Common myeloid progenitor, CD34-positive (primary cell): Measurements from ENCODE around the gene DOK3.

Experiments
- CTCF ChIA-PET: fragments of 350-600 bp; sonication (Branson Sonifier 250); formaldehyde crosslinking; loops from one replicate; lab custom pipeline; 2021; ENCODE audit warnings: antibody characterized with exemption; lab: Charles Lee
- POLR2A ChIA-PET: fragments of 350-600 bp; sonication (Branson Sonifier 250); formaldehyde crosslinking; loops from one replicate; lab custom pipeline; 2021; ENCODE audit warnings: antibody characterized with exemption; lab: Charles Lee
- DNase-seq, 3 donors: peaks; one replicate each; pipeline versions ENCODE4 v3.0.0 to v3.0.0-alpha.2; 2013
- H3K27ac ChIP-seq, 2 experiments: 1 replicate in 1 of 2; 2 replicates in 1 of 2; pipeline ENCODE4 v1.7.0; 2013; ENCODE audit warnings: inconsistent platforms in 2 of 2, low read length in 2 of 2, mild to moderate bottlenecking in 2 of 2, low read depth in 1 of 2, moderate library complexity in 1 of 2; ENCODE audit not compliant: severe bottlenecking in 2 of 2, insufficient read depth in 1 of 2, poor library complexity in 1 of 2
- H3K27me3 ChIP-seq, 5 experiments: replicated peaks in 2 of 5; 1 replicate in 3 of 5; 2 replicates in 2 of 5; pipeline versions ENCODE4 v1.6.1 to v1.7.0; 2013; ENCODE audit warnings: low read length in 4 of 5, mild to moderate bottlenecking in 2 of 5, moderate library complexity in 2 of 5, inconsistent platforms in 1 of 5; ENCODE audit not compliant: insufficient read depth in 5 of 5, control insufficient read depth in 4 of 5
- H3K36me3 ChIP-seq, 4 experiments: 1 replicate in 2 of 4; 2 replicates in 2 of 4; pipeline versions ENCODE4 v1.6.1 to v1.7.0; 2013; ENCODE audit warnings: low read length in 3 of 4, control low read depth in 1 of 4, mild to moderate bottlenecking in 1 of 4; ENCODE audit not compliant: control insufficient read depth in 4 of 4, insufficient read depth in 4 of 4
- H3K4me1 ChIP-seq, 4 experiments: 1 replicate in 3 of 4; 2 replicates in 1 of 4; pipeline versions ENCODE4 v1.6.1 to v1.7.1; 2013; ENCODE audit warnings: low read length in 3 of 4, mild to moderate bottlenecking in 3 of 4, control low read depth in 1 of 4, inconsistent platforms in 1 of 4, moderate library complexity in 1 of 4; ENCODE audit not compliant: control insufficient read depth in 4 of 4, insufficient read depth in 4 of 4; ENCODE audit errors: control extremely low read depth in 1 of 4
- H3K4me3 ChIP-seq, 7 experiments: 1 replicate in 4 of 7; 2 replicates in 3 of 7; pipeline versions ENCODE4 v1.5.1 to v1.7.0; 2013; ENCODE audit warnings: mild to moderate bottlenecking in 7 of 7, low read length in 6 of 7, moderate library complexity in 6 of 7, inconsistent platforms in 2 of 7, low read depth in 2 of 7, control low read depth in 1 of 7; ENCODE audit not compliant: insufficient read depth in 4 of 7, control insufficient read depth in 1 of 7; ENCODE audit errors: extremely low read depth in 1 of 7
- H3K9me3 ChIP-seq, 5 experiments: 1 replicate in 4 of 5; 2 replicates in 1 of 5; pipeline versions ENCODE4 v1.6.1 to v1.7.1; 2013; ENCODE audit warnings: low read length in 4 of 5, mild to moderate bottlenecking in 2 of 5, inconsistent platforms in 1 of 5, low read depth in 1 of 5, moderate library complexity in 1 of 5; ENCODE audit not compliant: control insufficient read depth in 4 of 5, insufficient read depth in 2 of 5; ENCODE audit errors: control extremely low read depth in 1 of 5
- WGBS: methylation state at CpG from one replicate; pipeline ENCODE4 v1.1.5; 2013; ENCODE audit not compliant: insufficient coverage; 5-methylcytosine and 5-hydroxymethylcytosine counted together

The DOK3 gene

DNA sequence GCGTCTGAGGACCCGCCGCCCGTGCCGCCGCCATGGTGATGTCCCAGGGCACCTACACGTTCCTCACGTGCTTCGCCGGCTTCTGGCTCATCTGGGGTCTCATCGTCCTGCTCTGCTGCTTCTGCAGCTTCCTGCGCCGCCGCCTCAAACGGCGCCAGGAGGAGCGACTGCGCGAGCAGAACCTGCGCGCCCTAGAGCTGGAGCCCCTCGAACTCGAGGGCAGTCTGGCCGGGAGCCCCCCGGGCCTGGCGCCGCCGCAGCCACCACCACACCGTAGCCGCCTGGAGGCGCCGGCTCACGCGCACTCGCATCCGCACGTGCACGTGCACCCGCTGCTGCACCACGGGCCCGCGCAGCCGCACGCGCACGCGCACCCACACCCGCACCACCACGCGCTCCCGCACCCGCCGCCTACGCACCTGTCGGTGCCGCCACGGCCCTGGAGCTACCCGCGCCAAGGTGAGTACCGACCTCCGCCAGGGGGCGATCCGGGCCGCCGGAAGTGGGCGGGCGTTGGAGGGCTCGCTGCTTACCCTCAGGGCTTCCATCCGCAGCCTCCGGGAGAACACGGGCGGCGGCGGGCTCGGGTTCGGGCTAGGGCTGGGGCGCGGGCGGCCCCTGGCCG is 54.5 kb downstream of the DOK3 start:
- H3K4me3 ChIP-seq = peak overlapping the region; percentile 68 to 87 (median 77)
- DNase-seq = peak; percentile 84 to 87 (median 86)
- peaks cover 0 to 40% (median 39%) of the 10 kb centered on the region in 4 experiments for H3K4me1 ChIP-seq
- peak overlapping the region in 1 of 2 experiments; percentile 68 for H3K27ac ChIP-seq
- H3K36me3 ChIP-seq = peaks cover 2 to 17% (median 5%) of the 10 kb centered on the region in 4 experiments
- 0% methylated on average over 57 of the region's 80 CpGs for WGBS
- no peaks in the 10 kb centered on the region for H3K9me3 ChIP-seq
- no peaks in the 10 kb centered on the region for H3K27me3 ChIP-seq
- ChIA-PET POLR2A (interaction anchor here (0.5 to 5.2 kb wide), 12 partner anchors 10 to 71 kb away, joined by 3 to 59 read pairs (median 4); partner anchors contain the start of genes PDLIM7, PRR7 and SLC34A1), CTCF (interaction anchor here (0.6 to 26.2 kb wide), 25 partner anchors 8 to 145 kb away, joined by 3 to 509 read pairs (median 7); partner anchors contain the start of genes DOK3, F12, GRK6 and PDLIM7)

DNA sequence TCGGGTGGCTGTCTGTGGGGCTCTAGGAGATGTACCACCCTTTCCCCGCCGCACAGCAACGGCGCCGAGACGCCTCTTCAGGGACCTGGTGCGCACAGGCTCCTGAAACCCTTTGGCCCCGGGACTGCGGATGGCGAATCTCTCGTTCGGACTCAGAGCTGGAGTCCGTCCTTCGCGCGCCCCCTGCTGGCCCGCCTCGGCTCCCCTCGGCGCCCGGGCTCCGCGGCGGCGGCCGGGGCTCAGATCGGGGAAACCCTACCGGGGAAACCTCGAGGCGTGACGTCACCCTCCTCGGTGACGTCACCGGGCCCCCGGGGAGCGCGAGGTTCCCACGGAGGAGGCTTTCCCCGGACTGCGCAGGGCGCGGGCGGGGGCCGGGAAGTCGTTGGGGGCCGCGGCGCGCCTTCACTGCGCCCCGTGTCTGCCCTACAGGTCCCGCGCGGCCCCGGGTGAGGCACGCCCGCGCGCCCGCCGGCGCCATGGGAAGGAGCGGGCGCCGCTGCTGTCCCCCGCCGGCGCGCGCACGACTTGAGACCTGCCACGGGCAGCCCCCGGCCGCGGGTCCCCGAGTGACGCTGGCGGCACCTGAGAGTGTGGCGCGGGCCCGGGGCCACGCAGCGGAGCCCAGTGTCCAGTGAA is 55.1 kb downstream of the DOK3 start:
- peak; percentile 88 to 92 (median 91) for DNase-seq
- POLR2A ChIA-PET = interaction anchor here (0.5 to 5.2 kb wide), 16 partner anchors 9 to 70 kb away, joined by 3 to 59 read pairs (median 4); partner anchors contain the start of genes PDLIM7, PRR7 and SLC34A1
- WGBS = under 1% methylated on average over 78 of the region's 84 CpGs
- Histone ChIP-seq H3K4me3 (peak overlapping the region; percentile 68 to 87 (median 77)), H3K9me3 (no peaks in the 10 kb centered on the region), H3K4me1 (peaks cover 0 to 40% (median 39%) of the 10 kb centered on the region in 4 experiments), H3K36me3 (peaks cover 2 to 12% (median 4%) of the 10 kb centered on the region in 4 experiments), H3K27ac (peak overlapping the region in 1 of 2 experiments; percentile 68), H3K27me3 (no peaks in the 10 kb centered on the region)
- CTCF ChIA-PET = interaction anchor here (1.0 to 26.2 kb wide), 20 partner anchors 9 to 137 kb away, joined by 3 to 509 read pairs (median 8); partner anchors contain the start of genes DOK3, F12, GRK6 and PDLIM7

- Histone ChIP-seq H3K9me3 (no peaks in the 10 kb centered on the region), H3K4me3 (peak overlapping the region; percentile 27 to 87 (median 77)), H3K27ac (peak overlapping the region in 1 of 2 experiments; percentile 14), H3K4me1 (peaks cover 0 to 40% (median 39%) of the 10 kb centered on the region in 4 experiments), H3K36me3 (peaks cover 2 to 10% (median 3%) of the 10 kb centered on the region in 4 experiments), H3K27me3 (no peaks in the 10 kb centered on the region)
- ChIA-PET POLR2A (interaction anchor here (0.6 to 5.2 kb wide), 9 partner anchors 9 to 95 kb away, joined by 3 to 59 read pairs (median 4); partner anchors contain the start of gene PRR7), CTCF (interaction anchor here (0.7 to 26.2 kb wide), 14 partner anchors 9 to 108 kb away, joined by 3 to 509 read pairs (median 10); partner anchors contain the start of genes F12, GRK6, PFN3 and PRR7)
- peak; percentile 46 to 89 (median 86) for DNase-seq
- WGBS = 1% methylated on average over 22 of the region's 31 CpGs
Measured at GRCh38 chr5:177453852-177454396, 55.7 kb downstream of the DOK3 start.

DNA sequence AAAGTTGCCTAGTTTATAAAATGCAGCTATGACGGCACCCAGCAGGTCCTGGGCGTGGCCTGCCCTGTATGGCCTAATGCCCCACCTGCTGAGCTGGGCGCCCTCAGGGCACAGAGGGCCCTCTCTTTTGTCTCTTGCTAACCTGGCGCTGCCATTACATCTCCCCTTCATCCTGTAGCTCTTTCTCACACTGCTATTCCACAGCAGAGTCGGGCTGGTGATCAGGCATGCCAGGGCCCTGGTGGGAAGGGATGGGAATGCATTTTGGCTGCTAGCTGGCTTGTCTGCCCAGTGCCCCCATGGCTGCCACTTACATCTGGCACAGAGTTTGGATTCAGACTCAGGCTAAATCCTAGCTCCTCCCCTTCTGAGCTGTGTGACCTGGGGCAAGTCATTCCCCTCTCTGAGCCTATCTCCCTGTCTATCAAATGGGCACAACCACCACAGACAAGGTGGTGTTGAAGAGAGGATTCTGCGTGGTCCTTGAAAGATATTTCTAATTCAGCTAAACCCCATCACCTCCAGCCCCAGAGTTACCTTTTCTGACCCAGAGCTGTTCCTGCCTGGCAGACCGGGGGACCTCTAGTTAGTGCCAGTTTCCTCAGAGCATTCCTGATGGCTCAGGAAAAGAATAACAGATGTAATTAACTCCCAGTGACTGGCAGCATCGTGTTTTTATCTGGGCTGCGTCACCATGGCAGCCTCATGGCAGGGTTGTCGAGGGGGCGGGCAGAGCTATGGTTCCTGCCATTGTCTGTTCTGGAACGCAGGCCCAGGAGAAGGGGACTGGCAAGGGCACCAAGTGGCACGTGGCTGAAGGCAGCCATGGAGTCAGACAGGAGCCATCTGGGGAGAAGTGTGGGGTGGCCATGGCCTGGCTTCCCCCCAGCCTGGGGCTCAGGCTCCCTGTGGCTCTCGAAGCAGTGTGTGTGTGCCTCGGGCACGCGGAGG is 56.7 kb downstream of the DOK3 start:
- no peak for DNase-seq
- H3K27ac ChIP-seq = no peak overlapping the region

More for the DNA sequence above, 56.7 kb downstream of the DOK3 start:
- Histone ChIP-seq H3K27me3 (no peaks in the 10 kb centered on the region), H3K4me1 (peaks cover 0 to 47% (median 46%) of the 10 kb centered on the region in 4 experiments), H3K9me3 (no peaks in the 10 kb centered on the region), H3K36me3 (no peaks in the 10 kb centered on the region), H3K4me3 (peak overlapping the region in 2 of 7 experiments; percentile 81 to 87)
- ChIA-PET CTCF (interaction anchor here (0.7 to 26.2 kb wide), 12 partner anchors 10 to 107 kb away, joined by 3 to 509 read pairs (median 10); partner anchors contain the start of genes F12, GRK6, PFN3 and PRR7), POLR2A (interaction anchor here (0.5 to 5.2 kb wide), 7 partner anchors 8 to 427 kb away, joined by 3 to 59 read pairs (median 4); partner anchors contain the start of gene PRR7)
- WGBS = 97% methylated on average over 16 of the region's 17 CpGs
